Naive B cell (primary cell): Measurements from ENCODE around the gene MAPK8IP2. TPM values are rescaled to one million over a fixed set of nuclear protein-coding genes. Genes with fewer than 3 reads are reported as not detected.
A peak's percentile ranks its signal among the peaks of the same experiment; 100 is the strongest.
"Not testable (repeated sequence)": the region's sequence is repeated elsewhere in the genome, so short reads cannot be mapped to it uniquely, and the experiment has no call there.

Source experiments
- ATAC-seq, 2 donors: fragments of 150-1000 bp; cut with Tn5 transposase; 2 replicates each; pipeline ENCODE4 v1.10.0; 2021; ENCODE audit warnings: low read depth in 2 of 2, mild to moderate bottlenecking in 2 of 2, moderate library complexity in 2 of 2
- DNase-seq: peaks from one replicate; pipeline ENCODE4 v3.0.0; 2022
- H3K27ac Mint-ChIP-seq, 6 donors: one replicate each; pipeline ENCODE4 v1.8.0; 2020 to 2022; ENCODE audit warnings: mild to moderate bottlenecking in 6 of 6, mixed read lengths in 6 of 6, moderate library complexity in 5 of 6, inconsistent platforms in 2 of 6
- H3K27me3 Mint-ChIP-seq, 3 donors: one replicate each; pipeline ENCODE4 v1.8.0; 2021 to 2022; ENCODE audit warnings: mixed read lengths in 3 of 3, mild to moderate bottlenecking in 1 of 3
- H3K36me3 Mint-ChIP-seq, 2 donors: one replicate each; pipeline ENCODE4 v1.8.0; 2020 to 2022; ENCODE audit warnings: mixed read lengths in 2 of 2, inconsistent platforms in 1 of 2, mild to moderate bottlenecking in 1 of 2
- H3K4me1 Mint-ChIP-seq, 3 donors: one replicate each; pipeline ENCODE4 v1.8.0; 2020 to 2022; ENCODE audit warnings: mixed read lengths in 3 of 3, inconsistent platforms in 1 of 3, mild to moderate bottlenecking in 1 of 3, moderate library complexity in 1 of 3
- H3K4me3 Mint-ChIP-seq, 8 donors: one replicate each; pipeline ENCODE4 v1.8.0; 2020 to 2022; ENCODE audit warnings: mild to moderate bottlenecking in 8 of 8, mixed read lengths in 8 of 8, moderate library complexity in 8 of 8, inconsistent platforms in 2 of 8
- H3K9me3 Mint-ChIP-seq, 7 donors: one replicate each; pipeline ENCODE4 v1.8.0; 2020 to 2022; ENCODE audit warnings: mixed read lengths in 7 of 7, mild to moderate bottlenecking in 5 of 7, inconsistent platforms in 2 of 7, moderate library complexity in 1 of 7
- polyA plus RNA-seq, 6 donors: library from polyadenylated mRNA; unstranded; fragments of 300-500 nt; fragmentation: Illumina TruSeq; gene quantifications; one replicate each; pipeline ENCODE4 v1.2.3, GENCODE V29; 2021; ENCODE audit warnings: low read depth in 6 of 6

The MAPK8IP2 gene
- polyA plus RNA-seq, 6 donors from 2014 or later, result 0.04 TPM; not detected in 5

DNA sequence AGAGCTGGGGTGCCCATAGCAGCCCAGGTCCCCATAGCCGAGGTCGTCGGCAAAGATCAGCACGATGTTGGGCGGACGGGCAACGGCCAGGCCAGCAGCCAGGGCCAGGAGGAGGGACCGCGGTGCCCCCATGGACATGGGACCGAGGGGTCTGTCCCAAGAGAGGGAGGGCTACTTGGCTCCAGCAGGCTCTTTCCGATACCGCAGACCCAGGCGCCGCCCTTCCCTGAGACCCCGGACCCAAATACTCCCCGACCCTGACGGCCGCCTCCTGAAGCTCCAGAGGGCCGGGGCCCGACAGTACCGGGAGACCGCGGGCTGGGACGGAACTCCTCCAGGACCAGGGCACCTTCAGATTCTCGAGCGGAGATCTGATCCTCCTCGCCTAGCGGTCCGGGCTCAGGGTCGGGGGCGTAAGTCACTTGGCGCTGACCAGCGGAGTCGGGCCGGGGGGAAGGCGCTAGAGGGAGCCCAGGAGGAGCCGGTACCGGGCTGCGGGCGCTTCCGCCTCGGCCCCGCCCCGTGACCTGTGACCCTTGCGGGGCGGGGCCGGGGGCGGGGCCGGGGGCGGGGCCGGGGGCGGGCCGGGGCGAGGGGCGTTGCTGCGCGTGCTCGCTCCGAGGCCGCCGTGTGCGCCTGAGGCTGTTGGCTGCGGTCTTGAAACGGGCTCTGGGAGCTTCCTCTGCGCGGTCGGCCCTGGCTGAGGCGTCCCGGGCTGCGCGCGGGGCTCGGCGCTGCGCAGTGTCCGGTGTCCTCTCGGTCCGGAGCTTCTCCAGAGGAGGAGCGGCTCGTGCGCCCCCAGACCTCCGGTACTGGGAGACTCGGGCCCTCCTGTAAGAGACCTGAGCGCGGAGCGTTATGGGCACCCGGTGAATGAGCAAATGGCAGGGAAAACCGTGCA is 27.3 kb downstream of the MAPK8IP2 start, which contains the start of gene ARSA:
Gene ARSA, minus strand, starts transcription at position 511 of the 901 bp plus-strand sequence. Its CDS starts 373 bp downstream, at position 138.
- H3K27ac Mint-ChIP-seq, result peak within 1 kb of the TSS in 5 of 6 donors; percentile 37 to 97 (median 90)
- H3K36me3 Mint-ChIP-seq, result no peaks in the 10 kb centered on the region
- DNase-seq, result peak; percentile 73
- H3K27me3 Mint-ChIP-seq, result no peaks in the 10 kb centered on the region
- ATAC-seq, result peak; percentile 88 to 89
- peak within 1 kb of the TSS; percentile 82 to 95 (median 92) for H3K4me3 Mint-ChIP-seq
- no peaks in the 10 kb centered on the region for H3K9me3 Mint-ChIP-seq
- peaks cover 14 to 18% (median 16%) of the 10 kb centered on the region in 3 donors for H3K4me1 Mint-ChIP-seq

GRCh38 chr22:50628543-50629134 is 28.0 kb downstream of the MAPK8IP2 start:
- Mint-ChIP-seq H3K4me3 (peak overlapping the region; percentile 82 to 95 (median 92)), H3K36me3 (no peaks in the 10 kb centered on the region), H3K4me1 (peaks cover 14 to 18% (median 16%) of the 10 kb centered on the region in 3 donors), H3K27me3 (no peaks in the 10 kb centered on the region), H3K27ac (peak overlapping the region in 4 of 6 donors; percentile 37 to 97 (median 84)), H3K9me3 (no peaks in the 10 kb centered on the region)
- no peak for ATAC-seq
- no peak for DNase-seq

DNA sequence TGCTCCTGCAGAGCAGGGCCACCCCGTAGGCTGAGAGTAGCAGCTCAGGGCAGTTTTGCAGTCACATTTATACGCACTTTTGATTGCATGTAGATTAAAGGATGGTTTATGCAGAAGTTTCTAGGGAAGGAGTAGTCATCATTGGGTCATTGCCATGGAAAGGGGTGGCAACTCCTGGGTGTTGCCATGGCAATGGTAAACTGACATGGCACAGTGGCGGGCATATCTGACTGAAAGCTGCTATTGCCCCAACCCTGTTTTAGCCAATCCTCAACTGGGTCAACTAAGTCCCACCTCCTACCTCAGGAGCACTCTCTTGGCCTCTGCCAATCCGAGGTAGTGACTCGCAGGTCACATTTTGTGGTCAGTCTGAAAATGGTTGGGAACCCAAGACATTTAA is 29.8 kb downstream of the MAPK8IP2 start:
- Mint-ChIP-seq H3K36me3 (no peaks in the 10 kb centered on the region), H3K4me1 (peaks cover 14 to 18% (median 16%) of the 10 kb centered on the region in 3 donors), H3K4me3 (peak overlapping the region in 2 of 8 donors; percentile 61 to 74), H3K9me3 (no peaks in the 10 kb centered on the region), H3K27me3 (no peaks in the 10 kb centered on the region), H3K27ac (peak overlapping the region in 1 of 6 donors; percentile 68)
- ATAC-seq (no peak), DNase-seq (no peak)

DNA sequence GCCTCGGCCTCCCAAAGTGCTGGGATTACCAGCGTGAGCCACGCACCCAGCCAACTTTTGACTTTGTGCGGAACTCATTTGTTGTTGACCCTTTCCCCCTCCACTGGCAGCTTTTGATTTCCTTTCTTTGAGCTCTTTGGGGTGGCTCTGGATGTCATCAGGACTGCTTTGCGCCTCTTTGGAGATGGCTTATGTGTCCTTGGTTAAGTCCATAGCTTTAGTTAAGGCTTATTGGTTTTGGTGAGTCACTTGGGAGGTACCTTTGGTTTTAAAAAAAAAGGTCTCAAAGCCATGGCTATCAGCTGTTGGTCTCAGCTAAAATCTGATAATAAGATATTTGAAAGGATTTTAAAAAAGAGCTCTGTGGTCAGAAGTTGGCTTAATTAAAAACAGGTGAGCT is 32.5 kb downstream of the MAPK8IP2 start:
- H3K4me3 Mint-ChIP-seq, result no peak overlapping the region
- peaks cover 9 to 16% (median 14%) of the 10 kb centered on the region in 3 donors for H3K4me1 Mint-ChIP-seq
- peak overlapping the region in 1 of 6 donors; percentile 51 for H3K27ac Mint-ChIP-seq
- ATAC-seq, result no peak
- H3K36me3 Mint-ChIP-seq, result no peaks in the 10 kb centered on the region
- DNase-seq, result no peak
- no peaks in the 10 kb centered on the region for H3K9me3 Mint-ChIP-seq
- peaks cover 0 to 6% (median 0%) of the 10 kb centered on the region in 3 donors for H3K27me3 Mint-ChIP-seq

DNA sequence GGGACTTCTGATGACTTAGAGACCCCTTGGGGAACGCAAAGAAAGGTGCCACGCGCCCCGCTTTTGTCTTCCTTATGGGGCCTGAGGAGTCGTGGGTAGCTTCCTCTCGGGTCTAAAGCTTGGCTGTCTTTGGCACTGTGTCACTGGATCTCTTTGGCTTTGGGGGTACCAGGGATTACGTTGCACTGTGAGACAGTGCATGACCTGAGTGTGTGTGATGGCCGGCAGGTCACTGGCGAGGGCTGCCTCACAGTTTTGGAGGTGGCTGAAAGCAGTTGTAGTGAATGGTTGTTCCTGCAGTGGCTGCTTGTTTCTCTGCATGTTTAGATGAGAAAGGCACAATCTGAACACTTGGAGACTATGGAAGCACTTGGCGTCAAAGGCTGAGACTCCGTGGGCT is 33.2 kb downstream of the MAPK8IP2 start:
- Mint-ChIP-seq H3K9me3 (no peaks in the 10 kb centered on the region), H3K36me3 (no peaks in the 10 kb centered on the region), H3K4me3 (peak overlapping the region in 1 of 8 donors; percentile 49), H3K4me1 (peaks cover 3 to 9% (median 9%) of the 10 kb centered on the region in 3 donors), H3K27ac (no peak overlapping the region), H3K27me3 (peaks cover 0 to 6% (median 0%) of the 10 kb centered on the region in 3 donors)
- DNase-seq (no peak), ATAC-seq (no peak)

DNA sequence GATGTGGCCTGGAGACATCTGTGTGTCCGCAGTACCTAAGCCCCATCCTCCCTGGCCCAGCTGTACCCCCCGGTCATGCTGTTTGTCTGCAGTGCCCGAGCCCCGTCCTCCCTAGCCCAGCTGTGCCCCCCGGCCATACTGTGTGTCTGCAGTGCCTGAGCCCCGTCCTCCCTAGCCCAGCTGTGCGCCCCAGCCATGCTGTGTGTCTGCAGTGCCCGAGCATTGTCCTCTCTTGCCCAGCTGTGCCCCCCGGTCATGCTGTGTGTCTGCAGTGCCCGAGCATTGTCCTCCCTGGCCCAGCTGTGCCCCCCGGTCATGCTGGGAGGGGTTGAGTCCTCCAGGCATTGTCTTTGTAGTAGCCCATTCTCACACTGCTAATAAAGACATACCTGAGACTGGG is 35.0 kb downstream of the MAPK8IP2 start:
- peaks cover 0 to 6% (median 0%) of the 10 kb centered on the region in 3 donors for H3K27me3 Mint-ChIP-seq
- no peak overlapping the region for H3K27ac Mint-ChIP-seq
- no peaks in the 10 kb centered on the region for H3K9me3 Mint-ChIP-seq
- ATAC-seq (no peak), DNase-seq (no peak)
- H3K4me1 Mint-ChIP-seq, result peaks cover 0 to 6% (median 3%) of the 10 kb centered on the region in 3 donors
- no peaks in the 10 kb centered on the region for H3K36me3 Mint-ChIP-seq
- no peak overlapping the region for H3K4me3 Mint-ChIP-seq

GRCh38 chr22:50640296-50640695 is 39.7 kb downstream of the MAPK8IP2 start:
- not testable (repeated sequence) for H3K4me1 Mint-ChIP-seq, H3K4me3 Mint-ChIP-seq, ATAC-seq, DNase-seq, H3K27ac Mint-ChIP-seq, H3K36me3 Mint-ChIP-seq, H3K9me3 Mint-ChIP-seq
- peaks cover 3 to 22% (median 5%) of the 10 kb centered on the region in 3 donors for H3K27me3 Mint-ChIP-seq

DNA sequence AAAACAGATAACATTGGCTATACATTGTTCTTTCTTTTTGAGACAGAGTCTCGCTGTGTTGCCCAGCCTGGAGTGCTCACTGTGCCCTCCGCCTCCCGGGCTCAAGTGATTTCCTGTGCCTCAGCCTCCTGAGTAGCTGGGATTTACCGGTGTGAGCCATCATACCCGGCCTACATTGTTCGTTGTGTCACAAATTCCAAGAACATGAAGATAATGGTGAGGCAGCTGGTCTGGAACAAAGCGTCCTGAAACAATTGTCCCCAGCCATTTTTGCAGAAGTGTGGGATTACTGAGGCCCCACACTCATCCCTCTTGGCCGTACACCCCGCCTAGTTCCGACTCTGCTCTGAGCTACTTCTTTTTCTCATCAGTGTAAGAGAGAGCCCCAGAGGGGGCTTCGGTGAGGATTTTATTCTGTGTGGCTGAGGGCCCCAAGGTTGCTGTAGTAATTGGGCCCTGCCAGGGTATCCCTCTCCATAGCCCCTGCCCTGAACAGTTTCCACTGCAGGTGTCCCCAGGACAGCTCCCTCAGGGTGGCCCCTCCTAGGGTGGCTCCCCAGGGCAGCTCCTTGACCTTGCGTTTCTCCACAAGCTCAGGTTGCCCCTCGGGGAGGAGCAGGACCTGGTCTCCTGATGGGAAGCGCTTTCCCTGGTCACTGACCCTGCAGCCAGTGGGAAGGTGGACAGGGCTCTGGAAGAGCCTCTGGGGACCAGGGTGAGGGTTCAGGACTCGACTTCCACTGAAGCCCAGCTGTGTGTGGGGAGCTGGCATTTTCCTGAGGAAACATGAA is 40.5 kb downstream of the MAPK8IP2 start:
- Mint-ChIP-seq H3K27ac (no peak overlapping the region), H3K4me1 (peaks cover 0 to under 1% (median 0%) of the 10 kb centered on the region in 3 donors), H3K27me3 (peaks cover 3 to 18% (median 5%) of the 10 kb centered on the region in 3 donors), H3K36me3 (no peaks in the 10 kb centered on the region), H3K4me3 (no peak overlapping the region), H3K9me3 (no peaks in the 10 kb centered on the region)
- DNase-seq (no peak), ATAC-seq (no peak)

GRCh38 chr22:50641696-50642607 is 41.4 kb downstream of the MAPK8IP2 start:
- Mint-ChIP-seq H3K27ac (no peak overlapping the region), H3K36me3 (no peaks in the 10 kb centered on the region), H3K9me3 (no peaks in the 10 kb centered on the region), H3K27me3 (peaks cover 3 to 26% (median 5%) of the 10 kb centered on the region in 3 donors), H3K4me1 (no peaks in the 10 kb centered on the region), H3K4me3 (no peak overlapping the region)
- ATAC-seq (peak in 1 of 2 donors; percentile 20), DNase-seq (no peak)

DNA sequence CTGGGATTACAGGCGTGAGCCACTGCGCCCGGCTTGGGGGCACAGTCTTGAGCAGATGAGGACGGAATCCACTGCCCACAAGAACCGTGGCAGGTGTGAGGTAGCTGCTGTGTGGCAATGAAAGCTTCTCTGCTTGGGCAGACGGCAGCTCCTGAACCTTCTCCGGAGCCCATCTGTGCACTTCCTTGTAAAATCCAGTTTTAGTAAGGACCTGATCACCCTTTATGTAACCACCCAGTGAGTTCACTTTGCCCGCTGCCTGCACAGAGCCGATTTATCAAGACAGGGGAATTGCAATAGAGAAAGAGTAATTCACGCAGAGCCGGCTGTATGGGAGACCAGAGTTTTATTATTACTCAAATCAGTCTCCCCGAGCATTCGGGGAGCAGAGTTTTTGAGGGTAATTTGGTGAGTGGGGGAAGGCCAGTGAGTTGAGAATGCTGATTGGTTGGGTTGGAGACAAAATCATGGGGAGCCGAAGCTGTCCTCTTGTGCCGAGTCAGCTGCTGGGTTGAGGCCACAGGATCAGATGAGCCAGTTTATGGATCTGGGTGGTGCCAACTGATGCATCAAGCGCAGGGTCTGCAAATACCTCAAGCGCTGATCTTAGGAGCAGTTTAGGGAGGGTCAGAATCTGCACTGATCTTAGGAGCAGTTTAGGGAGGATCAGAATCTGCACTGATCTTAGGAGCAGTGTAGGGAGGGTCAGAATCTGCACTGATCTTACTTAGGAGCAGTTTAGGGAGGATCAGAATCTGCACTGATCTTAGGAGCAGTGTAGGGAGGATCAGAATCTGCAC is 42.6 kb downstream of the MAPK8IP2 start:
- not testable (repeated sequence) for DNase-seq, H3K9me3 Mint-ChIP-seq, H3K4me3 Mint-ChIP-seq, H3K4me1 Mint-ChIP-seq, H3K36me3 Mint-ChIP-seq, H3K27ac Mint-ChIP-seq, ATAC-seq
- peaks cover 3 to 26% (median 5%) of the 10 kb centered on the region in 3 donors for H3K27me3 Mint-ChIP-seq

DNA sequence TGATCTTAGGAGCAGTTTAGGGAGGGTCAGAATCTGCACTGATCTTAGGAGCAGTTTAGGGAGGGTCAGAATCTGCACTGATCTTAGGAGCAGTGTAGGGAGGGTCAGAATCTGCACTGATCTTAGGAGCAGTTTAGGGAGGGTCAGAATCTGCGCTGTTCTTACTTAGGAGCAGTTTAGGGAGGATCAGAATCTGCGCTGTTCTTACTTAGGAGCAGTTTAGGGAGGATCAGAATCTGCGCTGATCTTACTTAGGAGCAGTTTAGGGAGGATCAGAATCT is 43.2 kb downstream of the MAPK8IP2 start:
- H3K27ac Mint-ChIP-seq, H3K4me1 Mint-ChIP-seq, ATAC-seq, H3K9me3 Mint-ChIP-seq, H3K4me3 Mint-ChIP-seq, H3K36me3 Mint-ChIP-seq, DNase-seq: not testable (repeated sequence)
- peaks cover 3 to 26% (median 5%) of the 10 kb centered on the region in 3 donors for H3K27me3 Mint-ChIP-seq

DNA sequence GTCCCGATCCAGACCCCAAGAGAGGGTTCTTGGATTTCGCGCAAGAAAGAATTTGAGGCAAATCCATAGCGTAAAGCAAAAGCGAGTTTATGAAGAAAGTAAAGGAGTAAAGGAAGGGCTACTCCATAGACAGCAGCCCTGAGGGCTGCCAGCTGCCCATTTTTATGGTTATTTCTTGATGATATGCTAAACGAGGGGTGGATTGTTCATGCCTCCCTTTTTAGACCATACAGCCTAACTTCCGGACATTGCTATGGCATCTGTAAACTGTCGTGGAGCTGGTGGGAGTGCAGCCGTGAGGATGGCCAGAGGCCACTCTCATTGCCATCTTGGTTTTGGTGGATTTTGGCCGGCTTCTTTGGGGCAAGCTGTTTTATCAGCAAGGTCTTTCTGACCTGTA is 52.7 kb downstream of the MAPK8IP2 start:
- no peak for ATAC-seq
- peaks cover 0 to 6% of the 10 kb centered on the region in 2 donors for H3K36me3 Mint-ChIP-seq
- no peaks in the 10 kb centered on the region for H3K4me1 Mint-ChIP-seq
- peaks cover 0 to 13% (median 8%) of the 10 kb centered on the region in 7 donors for H3K9me3 Mint-ChIP-seq
- no peak for DNase-seq
- peaks cover 20 to 33% (median 25%) of the 10 kb centered on the region in 3 donors for H3K27me3 Mint-ChIP-seq
- H3K27ac Mint-ChIP-seq, result peak overlapping the region in 2 of 6 donors; percentile 7 to 47
- no peak overlapping the region for H3K4me3 Mint-ChIP-seq
